Limb (tissue), 2 donors: ENCODE measurements around the gene MTF1.
A peak's percentile ranks its signal among the peaks of the same experiment; 100 is the strongest.

Experiments
- DNase-seq, 2 donors: peaks; one replicate each; pipeline ENCODE4 v3.0.0-alpha.2; 2016; ENCODE audit errors: extremely low spot score in 2 of 2

The MTF1 gene

GRCh38 chr1:37831809-37832208, 27.6 kb downstream of the MTF1 start:
- DNase-seq: no peak

- DNase-seq: no peak
Observed at GRCh38 chr1:37831109-37831508, 28.3 kb downstream of the MTF1 start.

GRCh38 chr1:37828410-37829074, 30.9 kb downstream of the MTF1 start:
- no peak for DNase-seq

- DNase-seq: no peak
Observed at GRCh38 chr1:37825506-37825905, 33.9 kb downstream of the MTF1 start.

- no peak for DNase-seq
Observed at GRCh38 chr1:37824001-37824400, 35.4 kb downstream of the MTF1 start.

GRCh38 chr1:37822906-37823815, 36.2 kb downstream of the MTF1 start:
- DNase-seq: no peak

GRCh38 chr1:37821481-37821880, 37.9 kb downstream of the MTF1 start:
- DNase-seq: no peak

- DNase-seq: no peak
Observed at GRCh38 chr1:37817481-37817880, 41.9 kb downstream of the MTF1 start.

GRCh38 chr1:37814252-37814651, 45.1 kb downstream of the MTF1 start:
- DNase-seq: no peak

GRCh38 chr1:37813529-37814145, 45.8 kb downstream of the MTF1 start:
- DNase-seq: no peak

- peak; percentile 54 to 73 for DNase-seq
Observed at GRCh38 chr1:37811027-37811655, 48.3 kb downstream of the MTF1 start.

GRCh38 chr1:37809942-37810341, 49.5 kb downstream of the MTF1 start:
- DNase-seq: no peak

GRCh38 chr1:37808369-37809319, 50.7 kb downstream of the MTF1 start:
- DNase-seq: peak; percentile 39 to 75

GRCh38 chr1:37807555-37808368, 51.6 kb downstream of the MTF1 start, which contains the start of the genes C1orf122 and YRDC:
TSS of gene C1orf122 (plus strand) at chr1:37807790. CDS start at chr1:37808405, 615 bp downstream.
TSS of gene YRDC (minus strand) at chr1:37808208. CDS start at chr1:37808180, 28 bp downstream.
- DNase-seq: peak; percentile 93 to 97

- no peak for DNase-seq
Observed at GRCh38 chr1:37807220-37807554, 52.2 kb downstream of the MTF1 start.

- no peak for DNase-seq
Observed at GRCh38 chr1:37802439-37802838, 57.0 kb downstream of the MTF1 start.

GRCh38 chr1:37797750-37798345, 61.5 kb downstream of the MTF1 start:
- no peak for DNase-seq

- peak; percentile 42 to 82 for DNase-seq
Observed at GRCh38 chr1:37795340-37796125, 63.9 kb downstream of the MTF1 start.
